LNCAP (cell line): ENCODE measurements around the gene SZT2.

Source experiments
- CTCF ChIP-seq: fragments of 450-650 bp; IDR thresholded peaks from 2 replicates; pipeline ENCODE4 v1.5.1; 2017; ENCODE audit warnings: mild to moderate bottlenecking

Gene SZT2

GRCh38 chr1:43425045-43425444, 35.3 kb downstream of the SZT2 start:
- no peak for TF ChIP-seq CTCF

DNA sequence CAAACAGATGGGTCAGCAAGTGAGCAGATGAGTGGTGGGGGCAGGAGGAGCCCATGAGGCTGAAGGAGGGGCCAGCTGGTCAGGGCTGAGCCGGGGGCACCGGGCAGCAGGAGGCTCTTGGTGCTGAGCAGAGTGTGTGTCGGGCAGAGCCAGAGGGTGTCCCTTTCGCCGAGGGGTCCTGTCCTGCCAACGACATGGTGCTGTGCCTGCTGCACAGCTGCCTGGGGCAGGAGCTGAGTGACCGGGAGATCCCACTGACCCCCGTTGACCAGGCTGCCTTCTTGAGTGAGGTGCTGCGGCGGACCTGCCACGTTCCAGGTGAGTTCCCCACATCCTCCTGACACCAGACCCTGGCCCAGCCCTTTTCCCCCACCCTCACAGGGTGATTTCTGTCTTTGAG, 36.5 kb downstream of the SZT2 start:
- TF ChIP-seq CTCF = no peak

DNA sequence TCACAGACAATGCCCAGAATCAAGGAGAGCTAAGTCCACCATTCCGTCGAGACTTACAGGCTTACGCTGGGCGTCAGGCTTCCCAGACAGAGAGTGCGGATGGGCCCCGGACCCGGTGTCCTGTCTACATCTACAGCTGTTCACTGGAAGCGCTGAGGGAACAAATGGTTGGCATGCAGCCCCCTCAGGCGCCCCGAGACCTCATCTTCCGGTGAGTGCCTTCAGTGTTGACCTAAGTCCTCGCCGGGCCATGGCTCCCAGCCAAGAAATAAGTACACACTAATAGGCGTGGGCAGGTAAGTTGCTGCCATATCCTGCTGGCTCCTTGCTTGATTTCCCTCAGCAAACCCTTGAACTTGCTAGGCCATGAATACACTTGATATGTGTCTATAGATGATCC, 37.8 kb downstream of the SZT2 start:
- TF ChIP-seq CTCF = no peak

DNA sequence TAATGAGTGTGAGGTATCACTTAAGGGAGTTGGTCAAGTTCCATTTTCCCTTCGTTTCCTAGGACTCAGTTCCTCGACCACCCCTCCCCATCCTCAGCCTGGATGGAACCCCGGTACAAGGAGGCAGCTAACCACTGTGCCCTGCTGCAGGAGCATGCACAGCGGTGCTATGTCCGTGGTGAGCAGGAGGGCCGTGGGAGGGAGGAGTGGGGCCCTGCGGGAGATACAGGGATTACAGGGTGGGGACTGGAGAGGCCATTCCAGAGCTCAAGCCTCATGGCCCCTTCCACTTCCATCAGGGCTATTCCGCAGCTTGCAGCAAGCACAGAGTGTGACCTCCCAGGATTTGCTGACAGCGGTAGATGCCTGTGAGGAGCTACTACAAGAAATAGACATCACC, 38.2 kb downstream of the SZT2 start:
- TF ChIP-seq CTCF = no peak

GRCh38 chr1:43430831-43431230, 41.1 kb downstream of the SZT2 start:
- TF ChIP-seq CTCF = no peak

- no peak for TF ChIP-seq CTCF
Observed at GRCh38 chr1:43431676-43432075, 42.0 kb downstream of the SZT2 start.

- no peak for TF ChIP-seq CTCF
Observed at GRCh38 chr1:43432171-43432860, 42.6 kb downstream of the SZT2 start.

DNA sequence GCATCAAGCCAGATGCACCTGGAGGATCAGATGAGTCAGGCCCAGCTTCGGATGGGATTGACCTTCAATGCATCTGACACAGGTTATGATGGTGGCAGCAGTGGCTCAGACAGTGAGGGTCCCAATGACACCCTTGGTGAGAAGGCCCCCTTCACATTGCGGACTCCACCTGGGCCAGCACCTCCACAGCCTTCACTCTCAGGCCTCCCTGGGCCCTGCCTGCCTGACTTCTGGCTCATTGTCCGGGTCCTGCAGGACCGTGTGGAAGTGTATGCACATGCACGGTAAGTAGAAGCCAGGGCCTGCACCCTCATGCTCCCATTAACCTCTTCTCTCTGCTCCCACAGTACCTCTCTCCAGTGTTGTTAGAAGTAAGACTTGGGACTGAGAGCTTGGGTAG, 43.2 kb downstream of the SZT2 start:
- TF ChIP-seq CTCF = no peak
